Activated CD8-positive, alpha-beta T cell treated with anti-CD3 and anti-CD28 coated beads for 36 hours (primary cell): ENCODE data around the gene ARHGEF28. TPM values are rescaled to one million over a fixed set of nuclear protein-coding genes. Genes with fewer than 3 reads are reported as not detected.

Experiments
- ATAC-seq: fragments of 200-7000 bp; cut with Tn5 transposase; one replicate; pipeline ENCODE4 v1.10.0; 2021; ENCODE audit warnings: mild to moderate bottlenecking, moderate library complexity
- CTCF ChIA-PET: fragments of 350-600 bp; sonication (Branson Sonifier 250); formaldehyde crosslinking; loops from one replicate; lab custom pipeline; 2021; ENCODE audit warnings: antibody characterized with exemption; lab: Charles Lee
- POLR2A ChIA-PET: fragments of 350-600 bp; sonication (Branson Sonifier 250); formaldehyde crosslinking; loops from one replicate; lab custom pipeline; 2021; ENCODE audit warnings: antibody characterized with exemption; lab: Charles Lee
- DNase-seq: peaks from one replicate; pipeline ENCODE4 v3.0.0-alpha.2; 2020
- H3K27ac Mint-ChIP-seq: one replicate; pipeline ENCODE4 v1.8.0; 2021; ENCODE audit warnings: mild to moderate bottlenecking, mixed read lengths
- H3K27me3 Mint-ChIP-seq: one replicate; pipeline ENCODE4 v1.8.0; 2021; ENCODE audit warnings: mixed read lengths
- H3K36me3 Mint-ChIP-seq: one replicate; pipeline ENCODE4 v1.8.0; 2021; ENCODE audit warnings: low read depth, mixed read lengths
- H3K4me1 Mint-ChIP-seq: one replicate; pipeline ENCODE4 v1.8.0; 2021; ENCODE audit warnings: low read depth, mixed read lengths
- H3K4me3 Mint-ChIP-seq: one replicate; pipeline ENCODE4 v1.8.0; 2021; ENCODE audit warnings: mild to moderate bottlenecking, moderate library complexity, mixed read lengths
- H3K9me3 Mint-ChIP-seq: one replicate; pipeline ENCODE4 v1.8.0; 2021; ENCODE audit warnings: mixed read lengths
- CTCF ChIP-seq: fragments of 200-600 bp; IDR thresholded peaks from one replicate; pipeline ENCODE4 v1.8.0; 2022; ENCODE audit warnings: antibody characterized with exemption, mild to moderate bottlenecking
- intact Hi-C: fragments of 100-400 bp; cut with micrococcal nuclease; formaldehyde crosslinking; loops from one replicate; pipeline ENCODE4 v1.10.0; 2022
- total RNA-seq, 2 experiments: library from RNA; stranded (reverse); gene quantifications; one replicate each; pipeline ENCODE4 v1.2.3, GENCODE V29; 2021

The ARHGEF28 gene
- total RNA-seq, 2 experiments from 2014 or later = 0.05 TPM; not detected in 1

- Mint-ChIP-seq H3K27ac (no peak overlapping the region), H3K27me3 (peaks cover 13% of the 10 kb centered on the region), H3K36me3 (no peaks in the 10 kb centered on the region), H3K4me1 (no peaks in the 10 kb centered on the region), H3K9me3 (no peaks in the 10 kb centered on the region), H3K4me3 (no peak overlapping the region)
- ATAC-seq (no peak), DNase-seq (no peak)
- intact Hi-C loops = no loop called here
- POLR2A ChIA-PET = interaction anchor here (1.1 kb wide), 1 partner anchor 106 kb away, joined by 3 read pairs; no protein-coding TSS in a partner anchor
- CTCF ChIA-PET = interaction anchor here (1.1 kb wide), 2 partner anchors 10 to 21 kb away, joined by 3 read pairs; no protein-coding TSS in a partner anchor
- TF ChIP-seq CTCF = no peak
These were observed 187.1 kb downstream of the ARHGEF28 start for GRCh38 chr5:73812962-73813588.

DNA sequence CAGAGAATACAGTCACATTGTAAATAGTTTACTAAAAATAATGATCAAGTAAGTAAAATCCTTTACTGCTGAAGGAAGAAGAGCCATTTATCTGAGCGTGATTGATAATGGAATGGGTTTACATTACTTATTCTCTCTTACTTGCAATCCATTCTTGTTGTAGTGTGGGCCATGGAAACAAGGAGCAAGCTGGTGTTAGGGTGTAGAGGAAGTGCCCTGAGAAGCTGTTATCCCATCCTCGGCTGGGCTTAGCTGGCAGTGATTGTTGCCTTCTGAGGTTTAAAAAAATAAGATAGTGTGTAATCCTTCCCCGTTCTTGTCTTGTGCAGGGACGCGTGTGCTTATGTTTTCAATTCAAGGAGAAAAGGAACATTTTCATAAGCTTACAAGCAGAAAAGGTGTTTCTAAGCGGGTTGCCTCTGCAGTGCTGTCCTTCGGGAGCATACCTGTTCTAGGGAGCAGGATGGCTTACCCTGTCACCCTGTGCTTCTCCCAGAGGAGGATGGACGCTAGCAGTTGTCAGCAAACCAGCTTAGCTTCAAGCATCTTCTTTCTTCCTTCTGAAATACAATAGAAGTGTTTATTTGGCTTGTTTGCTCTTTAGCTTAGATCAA, 188.3 kb downstream of the ARHGEF28 start:
- no peaks in the 10 kb centered on the region for H3K9me3 Mint-ChIP-seq
- peaks cover 13% of the 10 kb centered on the region for H3K27me3 Mint-ChIP-seq
- no peaks in the 10 kb centered on the region for H3K36me3 Mint-ChIP-seq
- CTCF ChIA-PET = no interaction called here
- H3K4me1 Mint-ChIP-seq = no peaks in the 10 kb centered on the region
- POLR2A ChIA-PET = no interaction called here
- no peak for ATAC-seq
- no peak for TF ChIP-seq CTCF
- H3K4me3 Mint-ChIP-seq = no peak overlapping the region
- no peak overlapping the region for H3K27ac Mint-ChIP-seq
- no peak for DNase-seq
- intact Hi-C loops = no loop called here

GRCh38 chr5:73815631-73816030, 189.6 kb downstream of the ARHGEF28 start:
- no peaks in the 10 kb centered on the region for H3K36me3 Mint-ChIP-seq
- ChIA-PET CTCF (no interaction called here), POLR2A (no interaction called here)
- intact Hi-C loops = no loop called here
- H3K4me1 Mint-ChIP-seq = no peaks in the 10 kb centered on the region
- no peak for DNase-seq
- H3K4me3 Mint-ChIP-seq = no peak overlapping the region
- peaks cover 13% of the 10 kb centered on the region for H3K27me3 Mint-ChIP-seq
- no peaks in the 10 kb centered on the region for H3K9me3 Mint-ChIP-seq
- no peak overlapping the region for H3K27ac Mint-ChIP-seq
- TF ChIP-seq CTCF = no peak
- no peak for ATAC-seq

DNA sequence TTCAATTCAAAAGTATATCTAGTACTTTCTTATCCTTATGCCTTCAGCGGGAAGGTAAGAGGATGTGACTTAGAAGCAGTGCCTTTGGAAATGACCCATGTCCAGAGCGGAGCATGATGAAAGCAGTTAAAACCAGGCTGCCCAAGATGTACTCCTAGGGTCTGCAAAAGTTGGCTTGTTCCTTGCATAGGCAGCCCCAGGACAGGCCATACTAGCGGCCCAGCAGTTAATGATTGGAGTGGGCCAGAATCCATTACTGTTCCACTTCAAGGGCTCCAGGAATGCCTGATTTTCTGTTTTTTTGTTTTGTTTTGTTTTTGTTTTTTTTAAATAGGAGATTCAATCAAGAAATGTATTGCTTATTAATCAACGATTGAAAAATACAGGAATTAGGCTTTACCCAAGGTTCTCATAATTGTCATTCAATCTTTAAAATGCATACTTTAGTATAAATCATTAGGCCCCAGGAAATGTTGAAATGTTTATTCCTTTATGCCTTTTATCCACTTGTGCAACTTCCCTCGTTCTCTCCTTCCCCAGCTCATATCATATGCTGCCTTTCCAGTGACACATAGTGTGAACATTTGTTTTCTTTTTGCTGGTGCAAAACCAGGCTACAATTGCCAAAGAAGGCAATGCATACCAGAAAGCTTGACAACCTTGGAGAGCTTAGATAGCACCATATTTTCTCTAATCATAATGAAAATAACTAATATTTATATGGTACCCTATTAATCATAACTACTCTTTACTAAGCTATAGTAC, 190.8 kb downstream of the ARHGEF28 start:
- ChIA-PET CTCF (interaction anchor here (1.3 kb wide), 1 partner anchor 24 kb away, joined by 3 read pairs; no protein-coding TSS in a partner anchor), POLR2A (interaction anchor here (0.6 kb wide), 1 partner anchor 317 kb away, joined by 3 read pairs; no protein-coding TSS in a partner anchor)
- Mint-ChIP-seq H3K4me1 (no peaks in the 10 kb centered on the region), H3K36me3 (no peaks in the 10 kb centered on the region), H3K9me3 (no peaks in the 10 kb centered on the region), H3K4me3 (no peak overlapping the region), H3K27ac (no peak overlapping the region), H3K27me3 (peaks cover 13% of the 10 kb centered on the region)
- no peak for ATAC-seq
- DNase-seq = no peak
- TF ChIP-seq CTCF = no peak
- intact Hi-C loops = no loop called here
